HG03060 (cell line): ENCODE data around the gene IST1.
"Not testable (repeated sequence)": the region's sequence is repeated elsewhere in the genome, so short reads cannot be mapped to it uniquely, and the experiment has no call there.

Experiments used
- ATAC-seq: cut with Tn5 transposase; IDR thresholded peaks from one replicate; pipeline ENCODE4 v1.9.1; 2021; ENCODE audit warnings: low read depth, moderate number of reproducible peaks; ENCODE audit not compliant: unreplicated experiment

IST1 gene

DNA sequence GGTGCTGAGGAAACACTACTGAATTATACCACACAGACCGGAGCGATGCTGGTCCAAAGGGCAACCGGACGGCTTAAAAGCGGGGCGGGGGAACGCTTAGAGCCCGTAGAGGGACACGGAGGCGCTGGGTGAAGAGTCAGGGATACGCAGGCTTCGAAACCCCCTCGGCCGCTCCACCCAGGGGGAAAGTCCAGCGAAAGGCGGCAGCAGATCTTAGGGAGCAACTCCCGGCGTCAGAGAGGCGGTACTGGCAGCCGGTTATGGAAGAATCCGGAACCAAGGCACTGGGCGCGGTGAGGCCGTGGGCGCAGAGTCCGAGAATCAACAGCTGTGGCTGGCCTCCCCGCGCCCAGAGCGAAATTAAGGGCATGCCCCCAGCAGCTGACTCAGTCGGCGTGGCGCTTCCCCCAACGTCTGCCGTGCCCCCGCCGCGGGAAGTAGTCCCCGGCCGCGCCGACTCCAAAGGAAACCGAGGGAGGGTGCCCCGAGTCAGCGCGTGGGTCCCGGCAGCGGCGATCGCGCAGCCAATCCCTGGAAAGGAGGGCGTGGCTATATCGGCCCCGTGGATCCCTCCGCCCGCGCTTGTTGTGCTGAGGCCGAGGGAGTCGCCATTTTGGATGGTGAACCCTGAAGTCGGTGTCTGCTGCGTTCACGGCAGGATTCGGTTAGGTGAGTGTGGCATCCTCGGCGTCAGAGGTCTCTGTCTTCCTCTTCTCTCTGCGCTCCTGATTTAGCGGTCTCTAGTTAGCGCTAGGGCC, at the start of gene IST1:
Gene IST1 (plus strand): TSS at position 611 of the 758 bp plus-strand sequence. CDS start 20,110 bp downstream, outside the sequence.
- ATAC-seq: peak; percentile 60

DNA sequence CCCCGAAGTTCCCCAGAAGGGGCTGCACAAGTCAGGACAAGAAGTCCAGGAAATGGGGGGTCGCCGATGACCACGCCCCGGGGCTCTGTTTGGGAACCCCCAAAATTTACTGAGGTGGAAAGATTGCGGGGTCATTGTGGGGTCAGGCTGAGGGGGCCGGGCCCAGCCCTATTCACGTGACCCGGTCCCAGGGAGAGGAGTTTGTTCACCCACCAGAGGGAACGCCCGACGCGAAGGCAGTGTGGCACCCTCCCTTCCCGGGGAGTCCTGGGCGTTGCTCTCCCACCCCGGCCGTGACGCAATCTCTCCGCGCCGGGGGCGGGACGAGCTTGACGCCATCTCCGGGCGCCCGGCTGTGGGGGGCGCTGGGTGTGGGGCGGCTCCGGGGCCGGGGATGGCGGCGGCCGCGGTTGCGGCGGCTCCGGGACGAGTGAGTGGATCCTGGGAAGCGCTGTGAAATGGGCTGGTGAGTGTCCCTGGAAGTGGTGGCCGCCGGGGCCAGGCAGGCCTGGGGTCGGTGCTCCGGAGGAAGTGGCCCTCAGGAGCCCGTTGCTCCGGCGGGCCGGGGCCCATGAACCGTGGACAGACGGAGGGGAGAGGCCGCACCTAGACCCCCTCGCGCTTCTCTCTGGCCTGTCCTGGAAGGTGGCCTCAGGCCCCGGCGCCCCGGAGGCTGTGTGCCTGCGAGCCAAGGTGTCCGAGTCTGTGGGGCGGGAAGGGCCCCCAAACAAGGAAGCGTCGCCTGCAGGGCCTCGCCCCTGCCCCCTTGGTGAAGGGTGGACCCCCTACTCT, 49.5 kb upstream of the IST1 start, which contains the start of gene ATXN1L:
Gene ATXN1L (plus strand): TSS at position 338 of the 792 bp plus-strand sequence. CDS start 3,765 bp downstream, outside the sequence.
- ATAC-seq: peak; percentile 63

- ATAC-seq: no peak
Observed at GRCh38 chr16:71846431-71846830, 48.9 kb upstream of the IST1 start.

GRCh38 chr16:71847096-71847495, 48.2 kb upstream of the IST1 start:
- ATAC-seq: no peak

- ATAC-seq: no peak
Observed at GRCh38 chr16:71848622-71849021, 46.7 kb upstream of the IST1 start.

GRCh38 chr16:71851746-71852145, 43.6 kb upstream of the IST1 start:
- no peak for ATAC-seq

DNA sequence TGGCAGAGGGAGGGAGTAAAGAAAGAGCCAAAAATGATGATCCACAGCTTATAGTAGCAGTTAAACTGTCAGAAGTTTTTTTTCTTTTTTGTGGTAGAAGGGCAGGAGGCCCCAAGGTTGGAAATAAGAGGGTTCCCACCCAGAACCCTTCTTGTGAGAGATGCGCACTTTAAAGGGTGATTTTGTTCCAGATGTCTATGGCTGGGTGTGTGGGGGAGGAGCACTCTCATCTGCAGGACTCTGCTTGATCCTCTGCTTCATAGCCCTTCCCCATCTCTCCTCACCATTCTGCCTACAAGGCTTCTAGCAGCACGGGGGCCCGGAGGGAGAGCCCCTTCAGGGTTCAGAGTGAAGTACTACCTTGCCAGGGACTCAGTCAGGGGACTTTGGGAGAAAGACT, 43.2 kb upstream of the IST1 start:
- ATAC-seq: no peak

DNA sequence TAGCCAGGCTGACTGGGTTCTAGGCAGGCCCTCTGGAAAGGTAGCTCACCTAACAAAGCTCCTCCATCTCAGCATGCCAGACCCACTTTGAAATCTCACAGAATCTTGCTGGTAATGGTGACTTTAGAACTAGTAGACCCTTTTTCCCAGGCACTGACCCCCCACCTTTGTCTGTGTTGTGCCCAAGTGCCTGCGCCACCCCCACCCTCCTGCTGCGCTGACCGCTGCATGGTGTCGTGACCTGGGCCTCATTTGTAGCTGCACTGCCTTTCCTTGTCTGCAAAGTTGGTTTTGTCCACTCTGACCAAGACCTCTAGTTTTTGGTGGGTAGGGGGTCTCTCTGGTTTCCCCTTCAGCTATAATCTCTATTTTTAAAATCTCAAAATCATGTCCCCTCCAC, 42.8 kb upstream of the IST1 start:
- ATAC-seq: no peak

DNA sequence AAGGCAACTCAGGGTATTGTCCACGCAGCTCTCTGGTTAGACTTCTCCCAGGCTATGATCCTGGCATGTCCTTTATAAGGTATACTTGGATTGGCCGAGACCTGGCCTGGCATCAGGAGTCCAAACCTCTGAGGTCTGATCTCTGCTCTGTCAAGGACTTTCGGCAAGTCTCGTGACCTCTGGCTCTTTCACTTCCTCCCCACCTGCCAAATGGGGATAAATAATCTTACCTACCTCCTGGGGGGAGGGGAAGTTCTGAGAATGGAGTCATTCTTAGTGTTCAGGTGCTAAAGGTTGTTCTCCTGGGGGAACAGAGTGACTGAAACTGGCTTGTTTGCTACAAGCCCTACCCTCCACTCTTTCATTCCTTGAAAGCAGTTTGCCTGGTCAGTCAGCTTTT, 41.9 kb upstream of the IST1 start:
- ATAC-seq: no peak

DNA sequence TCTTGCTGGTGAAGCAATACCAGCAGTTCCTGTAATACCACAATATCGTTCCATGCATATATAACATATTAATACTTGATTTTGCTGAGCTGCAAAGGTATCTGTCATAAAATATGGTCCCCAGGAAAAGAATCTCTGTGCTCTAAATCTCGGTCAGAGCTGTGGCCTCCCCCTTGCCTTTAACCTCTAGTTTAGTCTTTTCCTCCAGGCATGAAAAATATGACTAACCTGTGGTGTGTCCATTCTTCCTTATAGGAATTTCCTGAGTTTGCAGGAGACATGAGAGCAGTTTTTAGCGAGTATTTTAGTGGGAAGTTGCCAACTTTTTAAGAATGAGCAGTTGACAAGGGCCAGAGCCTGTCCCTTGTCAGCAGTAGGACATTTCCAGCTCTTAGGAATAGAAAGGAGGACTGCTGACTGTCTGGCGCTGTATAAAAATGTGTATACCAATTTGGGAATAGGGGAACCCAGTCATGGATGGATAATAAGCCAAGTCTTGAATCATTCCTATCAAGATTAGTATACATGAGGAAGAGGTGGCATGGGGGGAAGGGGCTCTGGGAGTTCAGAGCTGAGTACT, 40.9 kb upstream of the IST1 start:
- ATAC-seq: no peak

DNA sequence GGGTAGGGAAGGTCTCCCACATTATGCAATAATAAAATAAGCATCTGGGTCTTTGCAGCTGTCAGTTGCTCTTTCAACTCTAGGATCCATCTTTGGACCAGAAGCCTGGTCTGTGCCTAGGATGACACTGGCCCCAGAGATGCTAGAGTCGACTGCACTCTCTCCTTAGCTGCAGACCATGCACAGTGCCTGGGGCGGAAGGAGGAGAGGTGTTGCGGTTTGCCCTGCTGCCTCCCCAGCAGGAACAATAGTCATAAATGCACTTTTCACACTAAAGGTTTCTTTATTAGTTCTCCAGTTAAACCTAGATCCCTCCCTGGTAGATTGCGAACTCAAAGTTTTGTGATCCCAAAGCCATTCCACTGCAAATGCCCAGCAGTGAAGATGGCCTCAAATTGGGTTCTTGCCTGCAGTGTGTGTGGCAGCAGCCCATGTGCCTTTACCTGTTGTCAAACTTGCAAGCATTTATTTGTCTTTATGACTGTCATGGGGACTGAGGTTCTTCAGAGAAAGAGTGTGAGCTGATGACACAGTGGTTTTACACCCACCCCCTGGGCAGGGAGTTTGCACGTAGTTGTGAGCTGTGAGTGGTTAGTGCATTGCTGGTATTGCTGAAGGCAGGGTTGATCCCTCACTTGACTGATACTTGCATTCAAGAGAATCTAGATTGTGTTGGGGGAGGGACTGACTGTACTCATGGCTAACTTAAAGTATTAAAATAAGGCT, 39.2 kb upstream of the IST1 start:
- ATAC-seq: no peak

- ATAC-seq: no peak
Observed at GRCh38 chr16:71859762-71860521, 35.4 kb upstream of the IST1 start.

- no peak for ATAC-seq
Observed at GRCh38 chr16:71863995-71864394, 31.3 kb upstream of the IST1 start.

DNA sequence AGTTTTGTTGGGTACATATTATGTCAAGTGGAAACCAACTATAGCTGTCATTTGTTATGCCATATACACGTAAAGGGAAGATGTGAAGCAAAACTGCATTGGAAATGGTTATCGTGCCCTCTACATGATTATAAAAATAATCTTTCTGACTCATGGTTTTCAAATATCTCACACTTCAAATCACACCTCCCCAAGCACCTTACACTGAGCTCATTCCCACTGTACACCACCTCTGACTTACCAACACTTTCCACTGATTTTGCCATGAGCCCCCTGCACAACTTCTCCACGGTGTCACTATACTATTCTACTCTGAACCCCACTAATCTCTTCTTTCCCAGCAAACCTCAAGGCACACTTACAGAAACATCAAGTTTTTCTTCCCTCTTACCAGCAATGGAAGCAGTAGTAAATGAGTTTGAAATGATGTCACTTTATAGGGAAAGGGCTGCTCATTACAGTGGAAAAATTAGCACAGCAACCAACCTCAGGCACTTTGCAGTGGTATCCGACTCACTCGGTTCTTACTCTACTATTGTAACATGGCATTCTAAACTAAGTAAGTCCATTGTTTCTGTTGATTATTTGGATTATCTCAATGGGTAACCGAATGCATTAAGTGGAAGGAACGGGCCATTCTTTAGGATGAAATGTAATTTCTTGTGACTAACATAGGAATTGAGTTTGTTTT, 30.0 kb upstream of the IST1 start:
- no peak for ATAC-seq

GRCh38 chr16:71867175-71867574, 28.2 kb upstream of the IST1 start:
- ATAC-seq: not testable (repeated sequence)

DNA sequence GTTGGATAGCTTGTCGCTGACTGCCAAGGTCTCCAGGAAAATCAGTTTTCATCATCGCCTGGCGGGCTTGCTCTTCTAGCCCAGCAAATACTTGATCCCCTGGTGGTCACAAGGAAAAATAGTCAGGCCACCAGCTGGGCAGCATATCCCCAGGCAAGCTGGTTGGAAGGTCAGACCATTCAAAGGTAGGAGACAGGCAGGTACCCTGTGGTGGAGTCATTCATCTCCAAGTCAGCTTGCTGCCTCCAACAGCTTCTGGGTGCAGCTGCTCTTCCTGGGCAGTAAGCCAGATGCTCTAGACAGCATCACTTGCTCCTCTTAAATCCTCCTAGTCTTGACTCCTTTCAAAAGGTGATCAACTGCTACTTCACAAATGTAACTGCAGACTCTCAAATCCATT, 27.4 kb upstream of the IST1 start:
- ATAC-seq: no peak

GRCh38 chr16:71869089-71869488, 26.2 kb upstream of the IST1 start:
- no peak for ATAC-seq

- ATAC-seq: no peak
Observed at GRCh38 chr16:71870818-71871217, 24.5 kb upstream of the IST1 start.

- ATAC-seq: no peak
Observed at GRCh38 chr16:71873199-71873598, 22.1 kb upstream of the IST1 start.
